GM23248 (cell line): ENCODE data around the gene ERCC6L.

Source experiments
- EZH2 ChIP-seq: fragments of 200-600 bp; sonication (generic); IDR thresholded peaks from 2 replicates; pipeline ENCODE4 v1.6.1; 2018; ENCODE audit warnings: antibody characterized with exemption, mild to moderate bottlenecking; ENCODE audit not compliant: insufficient read depth, poor library complexity, severe bottlenecking
- EZH2phosphoT487 ChIP-seq: fragments of 200-600 bp; sonication (generic); IDR thresholded peaks from 2 replicates; pipeline ENCODE4 v1.6.1; 2018; ENCODE audit warnings: antibody characterized with exemption, moderate library complexity, mild to moderate bottlenecking, low read depth; ENCODE audit not compliant: insufficient read depth

- no peak for TF ChIP-seq EZH2
- TF ChIP-seq EZH2phosphoT487, result no peak
Observed at GRCh38 chrX:72182924-72183323, 55.9 kb downstream of the ERCC6L start.
